HG03520 (cell line): Measurements from ENCODE around the gene CTTNBP2.

Experiments
- ATAC-seq: cut with Tn5 transposase; IDR thresholded peaks from one replicate; pipeline ENCODE4 v1.9.1; 2021; ENCODE audit warnings: mild to moderate bottlenecking, moderate library complexity; ENCODE audit not compliant: unreplicated experiment

Gene CTTNBP2

DNA sequence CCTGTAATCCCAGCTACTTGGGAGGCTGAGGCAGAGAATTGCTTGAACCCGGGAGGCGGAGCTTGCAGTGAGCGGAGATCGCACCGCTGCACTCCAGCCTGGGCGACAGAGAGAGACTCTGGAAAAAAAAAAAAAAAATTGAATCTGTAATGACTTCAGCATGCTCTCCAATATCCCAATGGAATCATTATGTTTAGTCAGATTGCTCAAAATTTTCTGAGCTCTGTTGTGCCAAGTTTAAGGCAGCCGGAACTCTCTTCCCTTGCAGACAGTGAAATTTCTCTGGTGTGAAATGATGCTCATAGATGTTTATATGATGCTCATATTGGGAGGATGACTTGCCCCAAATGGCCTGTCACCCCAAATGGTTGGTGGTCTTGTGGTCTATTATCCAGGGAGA, 180.9 kb downstream of the CTTNBP2 start:
- no peak for ATAC-seq

DNA sequence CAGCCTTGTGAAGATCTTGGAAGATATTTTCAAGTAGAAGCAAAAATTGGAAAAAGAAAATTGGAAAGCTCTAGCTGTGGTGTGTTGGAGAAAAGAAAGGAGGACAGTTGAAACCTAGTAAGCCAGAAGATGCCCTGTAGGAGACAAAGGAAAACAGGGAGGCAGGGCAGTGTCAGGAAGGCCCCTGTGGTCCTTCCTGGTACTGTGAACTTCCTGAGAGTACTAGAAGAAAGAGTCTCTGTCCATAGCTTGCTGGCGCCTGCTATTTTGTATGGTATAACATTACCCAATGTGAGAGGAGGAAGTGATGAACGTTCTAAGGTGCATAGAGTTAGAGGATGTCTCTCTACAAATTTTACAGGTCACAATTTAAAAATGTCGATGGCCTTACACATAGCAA, 183.1 kb downstream of the CTTNBP2 start:
- no peak for ATAC-seq

DNA sequence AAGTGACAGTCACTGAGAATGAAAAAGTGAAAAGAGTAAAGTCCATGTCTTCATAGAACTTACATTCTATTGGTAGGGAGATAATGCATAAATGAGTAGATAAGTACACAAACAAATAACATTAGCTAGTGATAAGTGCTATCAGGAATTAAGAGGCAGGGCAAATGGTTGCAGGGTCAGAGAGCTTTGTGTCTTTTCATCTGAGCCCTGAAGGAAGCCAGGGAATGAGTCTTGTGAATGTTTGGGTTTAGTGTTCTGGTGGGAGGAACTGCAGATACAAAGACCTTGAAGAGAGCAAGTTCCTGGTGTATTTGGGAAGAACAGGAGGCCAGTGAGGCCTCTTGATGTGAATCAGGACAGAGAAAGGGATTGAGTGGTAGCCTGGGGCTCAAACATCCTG, 183.8 kb downstream of the CTTNBP2 start:
- ATAC-seq, result no peak

DNA sequence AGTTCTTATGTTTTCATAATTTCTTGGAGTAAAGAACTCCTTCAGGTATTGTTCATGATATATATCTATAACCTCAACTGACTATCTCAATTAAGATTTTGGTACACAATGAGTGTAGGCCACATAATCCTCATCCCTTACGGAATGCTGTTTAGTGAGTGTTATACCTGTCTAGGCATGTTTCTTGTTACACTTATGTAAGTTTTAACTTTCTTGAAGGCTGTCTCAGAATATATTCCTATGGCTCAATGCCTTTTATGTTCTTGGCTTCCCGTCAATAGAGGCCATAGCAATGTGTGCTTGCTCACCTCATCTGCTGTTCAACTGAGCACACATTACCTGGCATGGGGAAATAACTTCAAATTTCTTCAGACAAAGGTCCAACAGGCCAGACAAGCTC, 185.1 kb downstream of the CTTNBP2 start:
- ATAC-seq, result no peak

DNA sequence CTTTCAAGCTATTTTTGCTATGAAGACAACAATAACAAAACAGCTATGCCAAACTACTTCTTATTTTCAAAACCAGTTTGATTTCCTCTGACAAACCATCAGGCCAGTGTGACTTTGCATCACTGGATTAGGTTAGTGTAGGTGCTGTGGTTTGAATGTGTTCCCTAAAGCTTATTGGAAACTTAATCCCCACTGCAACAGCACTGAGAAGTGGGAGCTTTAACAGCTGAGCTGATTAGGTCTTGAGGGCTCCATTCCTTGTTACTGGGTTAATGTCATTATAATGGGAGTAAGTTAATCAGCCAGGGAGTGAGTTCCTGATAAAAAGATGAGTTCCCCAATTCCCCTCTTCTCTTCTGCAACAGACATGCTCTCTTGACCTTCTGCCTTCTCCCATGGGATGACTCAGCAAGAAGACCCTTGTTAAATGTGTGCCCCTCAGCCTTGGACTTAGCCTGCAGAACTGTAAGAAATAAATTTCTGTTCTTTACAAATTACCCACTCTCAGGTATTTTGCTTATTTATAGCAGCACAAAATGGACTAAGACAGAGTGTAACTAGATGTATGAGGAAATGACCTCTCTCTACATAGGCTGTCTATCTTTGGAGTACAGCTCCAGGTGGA, 186.8 kb downstream of the CTTNBP2 start:
- ATAC-seq, result no peak

DNA sequence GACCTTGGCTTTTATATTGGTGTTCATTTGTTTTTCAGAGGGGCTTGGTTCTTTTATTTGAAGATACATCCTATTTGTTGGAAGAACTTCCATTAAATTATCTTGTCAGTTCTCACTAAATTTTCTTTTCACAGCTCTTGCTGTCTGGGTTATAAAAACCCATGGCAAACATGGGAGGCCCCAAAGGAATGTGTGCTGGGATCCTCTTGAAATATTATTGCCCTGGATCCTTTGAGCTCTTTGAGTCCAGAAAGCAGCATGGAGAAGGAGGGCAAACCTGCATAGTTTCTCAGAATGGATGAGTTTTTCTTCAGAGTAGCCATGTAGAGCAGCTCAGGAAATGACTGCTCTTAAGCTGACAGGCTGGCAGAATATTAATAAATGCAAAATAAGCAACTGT, 187.4 kb downstream of the CTTNBP2 start:
- no peak for ATAC-seq

DNA sequence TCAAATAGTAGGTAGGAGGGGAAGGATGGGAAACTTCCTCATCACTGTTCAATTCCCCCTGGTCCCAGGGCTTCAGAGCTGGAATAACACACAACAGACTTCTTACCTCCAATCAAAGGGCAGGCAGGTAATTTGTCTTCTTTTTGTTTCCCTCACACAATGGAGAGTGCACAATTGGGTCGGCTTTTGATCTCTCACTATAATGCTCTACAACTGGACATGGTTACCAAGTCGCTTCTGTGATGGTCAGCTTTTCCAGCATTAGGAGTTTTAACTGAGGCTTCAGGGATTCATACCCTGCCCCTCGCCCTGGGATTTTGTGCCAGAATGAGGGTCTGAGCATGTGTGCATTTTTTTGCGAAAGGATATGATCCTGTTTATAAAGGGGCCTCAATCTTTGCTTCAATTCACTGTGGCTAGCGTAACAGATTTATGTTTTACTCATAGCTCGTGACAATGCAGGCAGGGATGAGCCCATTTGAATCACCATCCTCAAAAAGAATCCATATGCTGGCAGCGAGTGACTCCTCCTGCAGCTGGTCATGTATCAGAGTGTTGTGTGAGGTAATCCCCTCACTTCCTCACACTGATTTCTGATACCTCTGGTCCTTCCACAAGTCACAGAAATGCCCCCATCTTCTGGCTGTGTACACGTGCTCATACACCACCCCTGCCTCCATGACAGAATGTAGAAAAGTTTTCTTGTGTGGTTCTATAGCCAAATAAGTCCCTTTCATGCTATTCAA, 189.6 kb downstream of the CTTNBP2 start:
- no peak for ATAC-seq

DNA sequence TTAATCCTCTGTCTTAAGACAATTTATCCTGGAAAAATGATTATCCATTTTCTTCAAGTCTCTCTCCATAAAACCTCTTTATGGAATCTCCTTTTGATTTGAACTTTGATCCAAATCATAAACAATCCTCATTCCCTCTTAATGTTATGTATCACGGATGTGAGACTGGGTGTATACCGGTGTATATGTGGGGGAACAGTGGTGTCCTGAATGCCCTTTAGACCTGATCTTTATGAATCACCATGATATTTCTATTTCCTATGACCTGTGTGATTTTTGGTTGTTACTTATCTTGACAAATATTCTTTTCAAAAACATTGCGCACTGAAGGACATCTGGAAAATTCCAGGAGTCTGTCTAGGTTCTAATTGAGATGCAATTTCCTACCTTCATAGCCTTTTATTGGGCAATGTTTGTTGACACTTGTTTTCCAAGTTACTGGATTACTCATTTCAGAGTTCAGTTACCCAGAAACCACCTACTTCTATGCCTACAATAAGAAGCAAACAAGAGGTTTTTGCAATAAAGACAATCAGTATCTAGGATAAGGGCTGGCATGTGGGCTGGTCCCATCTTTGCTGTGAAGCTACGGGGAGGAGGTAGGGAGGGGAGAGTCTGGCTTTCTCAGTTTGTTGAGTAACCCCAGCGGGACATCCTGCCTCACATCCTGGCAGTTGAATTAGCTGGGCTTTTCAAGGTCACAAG, 190.4 kb downstream of the CTTNBP2 start:
- no peak for ATAC-seq

DNA sequence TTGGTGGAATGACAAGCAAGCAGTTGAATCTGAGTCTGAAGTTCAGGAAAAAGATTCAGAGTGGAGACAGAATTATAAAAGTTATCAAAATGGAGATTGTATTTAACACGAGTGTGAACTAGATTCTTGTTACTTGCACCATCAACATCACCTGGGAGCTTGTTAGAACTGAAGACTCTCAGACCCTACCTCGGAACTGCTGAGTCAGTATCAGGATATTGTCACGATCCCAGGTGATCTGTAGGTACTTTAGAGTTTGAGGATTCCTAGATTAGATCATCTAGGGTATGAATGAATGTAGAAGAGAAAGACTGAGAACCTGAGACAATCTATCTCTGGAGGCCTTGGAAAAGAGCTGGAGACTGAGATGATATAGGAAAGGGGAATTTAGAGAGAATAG, 194.1 kb downstream of the CTTNBP2 start:
- no peak for ATAC-seq

DNA sequence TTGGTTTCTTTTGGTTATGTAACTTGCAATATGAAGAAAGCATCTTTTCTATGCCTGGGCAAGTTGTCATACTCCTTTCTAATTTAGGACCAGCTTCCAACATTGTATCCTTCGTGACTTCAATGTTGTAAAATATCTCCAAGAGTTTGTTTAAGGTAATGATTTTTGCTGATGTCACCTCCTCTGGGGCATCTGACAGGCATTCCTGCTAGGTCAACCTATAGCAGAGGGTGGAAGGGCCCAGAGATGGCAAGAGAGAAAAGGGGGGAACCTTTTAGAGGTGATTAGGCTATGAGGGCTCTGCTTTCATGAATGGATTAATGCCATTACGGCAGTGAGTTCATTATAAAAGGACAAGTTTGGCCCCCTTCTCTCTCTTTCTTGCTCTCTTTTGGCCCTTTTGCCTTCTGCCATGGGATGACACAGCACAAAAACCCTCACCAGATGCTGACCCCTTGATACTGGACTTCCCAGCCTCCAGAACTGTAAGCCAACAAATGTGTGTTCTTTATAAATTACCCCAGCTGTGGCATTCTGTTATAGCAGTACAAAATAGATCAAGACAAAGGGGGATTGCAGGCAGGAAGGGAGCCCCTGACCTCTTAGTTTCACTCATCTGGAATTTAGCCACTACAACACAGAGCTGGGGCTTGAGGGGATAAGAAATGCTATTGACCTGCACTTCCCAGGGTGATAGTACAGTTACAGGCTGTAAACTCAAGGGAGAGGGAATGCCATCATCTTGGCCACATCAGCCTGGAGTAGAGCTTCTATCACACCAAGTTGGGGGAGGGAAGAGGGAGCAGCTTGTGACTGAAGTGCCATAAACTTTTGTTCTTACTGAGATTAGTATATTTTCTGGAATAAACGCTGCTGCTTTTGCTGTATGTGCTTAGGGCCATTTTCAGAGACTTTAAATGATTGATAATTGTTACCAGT, 197.5 kb downstream of the CTTNBP2 start:
- no peak for ATAC-seq

DNA sequence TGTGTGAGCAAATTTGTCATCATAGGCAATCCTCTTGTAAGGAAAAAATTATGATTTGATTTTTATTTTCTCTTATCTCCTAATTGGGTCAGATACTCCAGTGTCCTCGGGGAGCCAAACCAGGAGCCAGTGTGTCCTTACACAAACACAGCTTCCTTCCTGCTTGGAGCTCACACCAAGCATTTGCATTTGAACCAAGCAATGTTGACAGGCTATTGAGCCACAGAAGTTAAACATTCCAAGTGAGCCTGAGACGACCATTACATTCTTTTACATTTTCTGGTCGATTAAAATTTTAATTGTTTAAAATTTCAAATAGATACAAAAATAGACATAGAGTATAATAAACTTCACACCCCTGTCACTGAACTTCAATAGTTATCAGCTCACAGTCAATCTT, 198.6 kb downstream of the CTTNBP2 start:
- ATAC-seq, result no peak

DNA sequence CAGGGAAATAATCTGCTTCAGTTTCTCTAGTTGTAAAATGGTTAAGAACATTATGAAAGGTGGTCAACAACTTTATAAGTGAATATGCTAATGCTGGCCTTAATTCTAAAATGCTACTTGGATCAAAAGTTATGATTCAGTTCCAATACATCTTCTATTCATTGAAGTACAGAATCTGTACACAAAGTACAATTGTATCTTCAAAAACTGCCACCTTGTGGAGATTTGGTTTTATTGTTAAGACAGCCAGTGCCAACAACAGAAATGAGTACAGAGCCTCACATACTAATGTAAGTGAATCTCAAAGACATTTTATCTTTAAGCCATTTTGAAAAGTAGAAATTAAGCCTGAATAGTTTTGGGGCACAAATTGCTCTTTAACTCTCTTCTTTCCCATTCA, 199.4 kb downstream of the CTTNBP2 start:
- peak; percentile 62 for ATAC-seq

DNA sequence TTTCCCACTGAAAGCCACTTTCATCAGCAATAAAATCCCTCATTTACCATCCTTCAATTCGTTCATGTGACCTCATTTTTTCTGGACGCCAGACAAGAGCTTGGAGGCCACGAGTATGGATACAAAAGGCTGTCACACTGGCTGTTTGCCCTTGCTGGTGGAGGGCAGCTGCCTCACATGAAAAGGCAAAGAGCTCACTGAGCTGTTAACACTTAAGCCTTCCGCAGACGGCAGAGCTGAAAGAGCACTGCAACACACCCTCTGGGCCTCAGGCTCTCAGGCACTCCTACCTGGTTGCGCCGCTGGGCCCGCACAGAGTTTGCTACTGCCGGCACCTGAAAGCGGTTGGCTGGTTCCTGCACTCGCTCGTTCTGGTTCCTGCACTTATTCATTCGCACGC, 199.9 kb downstream of the CTTNBP2 start:
- no peak for ATAC-seq

DNA sequence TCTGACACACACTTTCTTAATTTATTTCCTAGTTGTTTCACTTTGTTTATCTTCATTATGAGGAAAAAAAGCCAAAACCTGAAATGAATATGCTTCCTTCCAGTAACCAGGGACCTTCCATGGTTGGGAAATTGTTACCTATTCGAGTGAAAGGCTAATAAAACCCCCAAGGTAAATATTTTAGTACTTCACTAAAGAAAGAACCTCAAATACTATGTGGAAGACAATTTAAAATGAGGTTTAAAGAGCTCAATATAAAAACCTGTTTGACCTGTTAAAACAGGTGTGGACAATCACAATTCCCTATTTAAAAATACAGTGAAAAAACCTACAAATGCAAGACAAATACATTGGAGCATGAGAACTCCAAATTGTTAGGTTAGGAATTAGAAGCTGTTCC, 200.8 kb downstream of the CTTNBP2 start:
- no peak for ATAC-seq

DNA sequence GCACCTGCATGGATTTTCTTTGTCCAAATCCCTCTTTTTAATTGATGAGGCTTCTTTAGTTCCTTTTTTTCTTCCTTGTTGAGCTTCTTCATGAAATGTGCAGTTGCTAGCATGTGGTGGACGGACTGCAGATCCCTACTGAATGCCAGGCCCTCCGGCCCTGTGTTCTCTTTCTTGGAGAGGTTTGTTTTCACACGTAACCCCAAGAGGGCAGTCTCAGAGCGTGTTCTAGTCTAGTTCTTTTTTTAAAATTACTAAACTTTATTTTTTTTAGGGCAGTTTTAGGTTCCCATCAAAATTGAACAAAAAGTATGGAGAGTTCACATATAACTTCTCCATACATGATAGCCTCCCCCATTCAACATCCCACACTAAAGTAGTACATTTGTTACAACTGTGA, 203.4 kb downstream of the CTTNBP2 start:
- ATAC-seq, result no peak

DNA sequence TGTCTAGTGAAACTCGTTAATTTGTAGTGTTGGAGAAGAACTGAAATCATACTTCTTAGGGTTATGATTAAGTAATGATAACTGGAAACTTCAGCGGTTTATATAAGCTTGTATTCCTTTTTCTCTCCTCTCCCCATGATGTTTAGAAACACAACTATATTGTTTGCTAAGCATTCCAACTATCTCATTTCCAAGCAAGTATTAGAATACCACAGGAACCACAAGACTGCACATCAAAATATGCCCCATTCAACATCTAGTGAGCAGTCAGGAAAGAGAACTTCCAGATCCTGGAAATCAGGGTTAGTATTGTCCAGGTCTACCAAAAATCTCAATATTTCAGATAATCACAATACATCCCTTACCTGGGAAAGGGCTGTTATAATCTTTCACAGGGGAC, 205.8 kb downstream of the CTTNBP2 start:
- ATAC-seq, result no peak

DNA sequence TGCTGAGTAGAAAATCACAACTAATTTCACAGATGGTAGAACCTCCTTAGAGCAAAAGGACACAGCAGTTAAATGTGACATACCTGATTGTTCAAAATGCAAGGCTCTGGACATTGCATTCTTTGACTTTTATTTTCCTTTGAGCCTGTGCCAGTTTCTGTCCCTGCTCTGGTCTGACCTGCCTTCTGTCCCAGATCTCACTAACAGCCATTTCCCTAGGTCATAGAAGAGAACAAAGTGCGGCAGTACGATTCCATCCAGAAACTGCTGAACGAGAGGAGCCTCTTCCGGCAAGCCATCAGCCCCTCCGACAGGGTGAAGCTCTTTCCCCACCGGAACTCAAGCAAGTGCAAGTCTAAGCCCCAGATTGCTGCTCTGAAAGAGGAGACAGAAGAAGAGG, 206.6 kb downstream of the CTTNBP2 start:
- ATAC-seq, result no peak

DNA sequence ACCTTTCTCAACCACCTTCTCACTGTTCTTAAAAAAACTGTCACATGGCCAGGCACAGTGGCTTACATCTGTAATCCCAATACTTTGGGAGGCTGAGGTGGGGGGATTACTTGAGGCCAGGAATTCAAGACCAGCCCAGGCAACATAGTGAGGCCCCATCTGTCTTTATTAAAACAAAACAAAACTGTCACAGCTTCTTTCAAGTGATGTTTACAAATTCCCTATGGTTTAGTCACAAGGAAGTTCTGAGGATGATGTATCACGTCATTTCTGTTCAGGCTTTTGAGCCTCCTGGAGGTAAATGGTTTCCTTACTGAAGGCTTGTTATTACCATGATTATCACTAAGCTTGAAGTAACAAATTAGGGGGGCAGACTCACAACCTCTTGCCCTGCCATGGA, 207.2 kb downstream of the CTTNBP2 start:
- no peak for ATAC-seq

DNA sequence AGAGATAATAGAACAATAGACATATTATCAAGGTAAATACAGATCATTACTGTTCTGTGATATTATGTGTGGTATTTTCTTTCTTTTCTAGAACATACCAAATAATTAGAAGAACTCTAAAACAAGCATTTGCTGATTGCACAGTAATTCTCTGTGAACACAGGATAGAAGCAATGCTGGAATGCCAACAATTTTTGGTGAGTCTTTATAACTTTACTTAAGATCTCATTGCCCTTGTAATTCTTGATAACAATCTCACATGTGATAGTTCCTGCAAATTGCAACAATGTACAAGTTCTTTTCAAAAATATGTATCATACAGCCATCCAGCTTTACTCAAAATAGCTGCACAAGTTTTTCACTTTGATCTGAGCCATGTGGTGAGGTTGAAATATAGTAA, 207.9 kb downstream of the CTTNBP2 start:
- ATAC-seq, result no peak

DNA sequence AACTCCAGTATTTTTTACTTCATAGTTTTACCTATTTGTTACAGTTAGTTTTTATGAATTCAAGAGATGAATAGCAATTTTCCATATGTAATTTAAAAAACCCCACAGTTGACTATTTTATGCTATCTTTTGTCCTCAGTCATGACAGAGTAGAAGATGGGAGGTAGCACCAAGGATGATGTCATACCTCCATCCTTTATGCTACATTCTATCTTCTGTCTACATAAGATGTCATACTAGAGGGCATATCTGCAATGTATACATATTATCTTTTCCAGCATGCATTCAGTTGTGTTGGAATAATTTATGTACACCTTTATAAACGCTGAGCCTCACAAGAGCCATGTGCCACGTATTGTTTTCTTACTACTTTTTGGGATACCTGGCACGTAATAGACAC, 209.2 kb downstream of the CTTNBP2 start:
- ATAC-seq, result no peak

DNA sequence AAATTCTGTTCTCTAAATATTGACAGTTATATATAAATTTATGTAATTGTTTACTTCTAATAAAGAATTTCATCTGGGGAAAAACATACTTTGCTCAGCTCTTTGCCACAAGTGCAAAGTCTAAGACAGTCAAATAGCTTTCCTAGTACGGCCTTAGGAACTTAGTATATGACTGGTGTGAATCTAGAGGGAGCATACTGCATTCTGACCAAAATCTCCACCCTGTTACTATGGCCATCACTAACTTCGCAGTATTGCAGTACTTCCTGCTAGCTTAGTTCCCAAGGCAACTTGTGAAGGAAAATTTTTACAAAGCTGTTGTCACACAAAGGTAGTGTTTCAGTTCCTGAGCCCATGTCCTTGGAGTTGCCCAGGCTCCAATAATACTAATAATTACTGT, 211.9 kb downstream of the CTTNBP2 start:
- no peak for ATAC-seq
